22Rv1 (cell line): ENCODE results near the gene COL6A5.

Experiments
- CTCF ChIP-seq: fragments of 450-650 bp; IDR thresholded peaks from 2 replicates; pipeline ENCODE4 v1.5.1; 2017; ENCODE audit warnings: mild to moderate bottlenecking
- ZFX ChIP-seq: fragments of 450-650 bp; IDR thresholded peaks from 2 replicates; pipeline ENCODE4 v1.6.1; 2017; ENCODE audit warnings: antibody characterized with exemption, borderline replicate concordance

GRCh38 chr3:130509008-130509407 is 163.5 kb downstream of the COL6A5 start:
- no peak for TF ChIP-seq CTCF
- TF ChIP-seq ZFX = no peak
